NCI-H146 (cell line): ENCODE results near the gene KLHL29.

Experiments used
- DNase-seq: peaks from one replicate; lab custom pipeline; 2025; lab: John Stamatoyannopoulos, UW

KLHL29 gene

DNA sequence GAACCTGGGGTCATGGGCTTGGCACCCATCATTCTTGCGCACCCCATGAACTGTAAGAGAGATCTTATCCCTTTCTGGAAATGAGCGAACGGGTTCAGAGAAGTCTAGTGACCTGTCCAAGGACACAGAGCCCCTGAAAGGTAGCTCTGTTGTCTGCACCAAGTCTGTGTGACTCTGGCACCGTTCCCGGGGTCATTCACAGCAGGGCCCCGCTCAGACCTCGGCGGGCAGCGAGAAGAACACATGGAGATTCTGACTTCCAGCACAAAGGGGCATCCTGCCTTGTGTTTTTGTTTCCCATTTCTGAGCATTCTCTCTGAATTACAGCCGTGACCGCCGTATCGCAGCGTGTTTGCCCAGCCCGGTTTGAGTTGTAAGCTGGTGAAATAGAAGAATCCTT lies 231.7 kb downstream of the KLHL29 start:
- DNase-seq = peak; percentile 72

GRCh38 chr2:23617167-23617810 lies 232.3 kb downstream of the KLHL29 start:
- DNase-seq = peak; percentile 71

DNA sequence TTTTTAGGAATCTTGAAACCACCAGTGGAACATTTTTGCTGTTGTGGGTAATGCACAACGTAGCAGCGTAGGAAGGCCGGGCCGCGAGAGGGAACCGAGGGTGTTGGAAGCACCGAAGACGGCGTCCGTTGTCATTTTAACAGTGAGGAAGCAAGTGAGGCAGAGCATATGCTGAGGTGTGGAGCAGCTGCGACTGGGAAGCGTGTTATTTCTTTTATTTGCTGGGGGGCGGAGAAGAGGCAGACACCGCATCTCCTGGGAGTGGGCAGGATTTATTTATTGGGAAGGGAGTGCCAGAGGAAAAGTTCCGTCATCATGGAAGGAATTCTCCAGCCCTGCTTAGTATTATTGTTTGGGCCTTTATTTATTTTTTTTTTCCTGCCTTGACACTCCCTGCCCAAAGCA lies 232.8 kb downstream of the KLHL29 start:
- DNase-seq = no peak

DNA sequence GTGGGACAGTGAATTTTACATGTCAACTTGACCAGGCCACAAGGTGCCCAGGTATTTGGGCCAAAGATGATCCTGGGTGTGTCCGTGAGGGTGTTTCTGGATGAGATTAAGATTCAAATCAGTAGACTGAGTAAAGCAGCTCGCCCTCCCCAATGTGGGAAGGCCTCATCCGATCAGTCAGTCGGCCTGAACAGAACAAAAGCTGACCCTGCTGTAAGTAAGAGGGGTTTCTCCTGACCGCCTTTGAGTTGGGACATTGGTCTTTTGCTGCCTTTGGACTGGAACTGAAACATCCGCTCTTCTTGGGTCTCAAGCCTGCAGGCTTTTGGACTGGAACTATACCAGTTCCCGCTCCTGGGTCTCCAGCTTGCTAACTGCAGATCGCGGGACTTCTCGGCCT lies 233.3 kb downstream of the KLHL29 start:
- DNase-seq = no peak

DNA sequence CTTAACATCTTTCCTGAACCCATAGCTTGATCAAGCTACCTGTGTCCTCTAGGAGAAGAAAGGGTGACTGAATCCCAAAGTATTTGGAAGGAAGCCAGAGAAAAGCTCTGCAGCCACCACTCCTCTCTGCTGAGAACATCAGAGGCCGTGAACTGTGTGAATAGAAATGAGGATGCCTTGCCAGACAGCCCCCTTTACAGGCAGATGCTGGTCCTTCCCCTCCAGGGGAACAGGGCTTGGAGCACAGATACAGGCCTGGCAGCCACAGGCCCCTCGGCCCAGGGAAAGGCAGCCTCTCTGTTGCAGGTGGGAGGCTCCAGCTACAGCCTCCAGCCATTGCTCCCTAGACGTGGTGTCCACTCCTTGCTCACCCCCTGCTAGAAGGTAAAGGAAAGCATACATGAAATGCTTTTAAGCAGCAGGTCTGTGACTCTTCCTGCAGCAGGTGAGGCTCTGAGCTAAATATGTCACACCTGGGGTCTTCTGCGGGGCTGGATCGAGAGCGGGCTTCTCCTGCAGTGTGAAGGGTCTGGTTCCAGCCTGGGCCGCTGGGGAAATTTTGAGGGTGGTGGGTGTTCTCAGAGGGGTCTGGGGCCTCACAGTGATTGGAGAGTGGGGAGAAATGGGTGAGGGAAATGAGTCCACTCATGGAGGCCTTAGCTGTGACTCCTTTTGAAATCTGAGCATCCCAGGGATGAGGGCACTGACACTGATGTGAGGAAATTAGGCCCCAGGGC lies 234.0 kb downstream of the KLHL29 start:
- DNase-seq = no peak

DNA sequence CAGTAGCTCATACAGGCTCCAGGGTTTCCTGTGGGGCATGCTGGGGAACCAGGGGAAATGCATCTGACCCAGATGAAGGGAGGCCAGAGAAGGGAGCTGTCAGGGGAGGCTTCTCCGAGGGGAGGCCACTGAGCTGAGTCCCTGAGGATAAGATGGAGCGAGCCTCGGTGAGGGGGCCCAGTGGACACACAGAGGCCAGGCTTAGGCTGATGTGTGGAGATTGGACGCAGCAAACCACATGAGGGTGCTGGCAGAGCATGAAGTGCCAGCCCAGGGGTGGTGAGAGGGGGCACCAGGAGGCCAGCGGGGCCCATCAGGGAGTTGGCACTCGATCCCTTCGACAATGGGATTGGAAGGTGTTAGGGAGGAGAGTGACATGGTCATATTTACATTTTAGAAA lies 235.0 kb downstream of the KLHL29 start:
- DNase-seq = no peak

DNA sequence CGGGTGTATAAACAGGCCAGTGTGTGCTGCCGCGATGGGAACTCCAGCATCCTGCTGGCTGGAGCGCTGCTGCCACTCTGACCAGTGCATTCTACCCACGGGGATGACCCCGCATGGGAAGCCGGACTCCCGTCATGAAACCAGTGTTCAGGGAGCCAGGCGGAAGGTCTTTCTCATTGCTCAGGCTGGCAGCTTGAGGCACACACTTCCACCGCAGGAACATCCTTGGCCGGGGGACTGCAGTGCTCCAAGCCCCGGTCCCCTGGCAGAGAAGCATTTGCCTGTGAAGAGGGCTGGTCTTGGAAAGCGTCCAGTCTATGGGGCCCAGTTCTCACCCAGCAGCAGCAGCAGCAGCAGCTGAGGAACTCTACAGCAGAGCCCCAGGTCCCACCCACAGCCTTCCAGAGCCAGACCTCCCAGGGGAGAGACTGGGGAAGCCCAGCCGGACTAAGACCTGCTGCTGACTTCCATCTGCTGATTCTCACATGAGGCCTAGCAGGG lies 235.9 kb downstream of the KLHL29 start:
- DNase-seq = no peak

DNA sequence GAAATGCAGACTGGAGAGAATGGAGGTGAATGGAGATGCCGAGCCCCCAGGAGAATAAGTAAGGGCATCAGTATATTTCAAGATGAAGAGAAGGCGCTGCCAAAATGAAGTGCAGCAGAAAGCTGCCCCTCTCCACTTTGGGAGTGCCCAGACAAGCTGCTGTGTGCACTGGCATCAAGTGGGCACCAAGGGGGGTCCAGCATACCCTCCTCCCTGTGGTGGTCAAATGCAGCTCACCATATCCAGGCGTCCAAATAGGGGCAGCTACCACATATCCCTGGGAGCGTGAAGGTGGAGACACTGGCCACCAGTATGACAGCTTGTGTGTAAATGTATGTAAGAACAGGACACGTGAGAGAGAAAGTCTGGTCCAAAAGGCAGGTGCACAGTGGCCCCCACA lies 236.6 kb downstream of the KLHL29 start:
- no peak for DNase-seq

DNA sequence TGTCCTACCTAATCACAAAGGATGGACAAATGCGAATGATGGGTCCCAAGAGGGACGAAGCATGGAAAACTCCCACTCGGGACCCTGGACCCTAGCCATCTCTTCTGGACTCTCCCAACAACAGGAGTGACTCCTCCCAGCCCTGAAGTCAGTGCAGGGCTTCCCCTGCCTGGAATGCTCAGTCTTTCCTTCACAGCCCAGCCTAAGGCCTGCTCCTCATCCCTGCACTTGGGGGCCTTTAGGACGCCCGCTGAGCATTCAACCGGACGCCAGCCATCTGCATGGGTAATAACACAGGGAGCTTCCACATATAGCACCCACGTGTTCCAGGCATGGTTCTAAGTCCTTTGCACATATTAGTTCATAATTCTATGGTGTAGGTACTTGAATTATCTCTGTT lies 237.5 kb downstream of the KLHL29 start:
- no peak for DNase-seq

GRCh38 chr2:23622966-23623675 lies 238.1 kb downstream of the KLHL29 start:
- DNase-seq = no peak

- DNase-seq = no peak
These were observed 239.4 kb downstream of the KLHL29 start for GRCh38 chr2:23624378-23624777.

GRCh38 chr2:23624915-23625314 lies 239.9 kb downstream of the KLHL29 start:
- no peak for DNase-seq

DNA sequence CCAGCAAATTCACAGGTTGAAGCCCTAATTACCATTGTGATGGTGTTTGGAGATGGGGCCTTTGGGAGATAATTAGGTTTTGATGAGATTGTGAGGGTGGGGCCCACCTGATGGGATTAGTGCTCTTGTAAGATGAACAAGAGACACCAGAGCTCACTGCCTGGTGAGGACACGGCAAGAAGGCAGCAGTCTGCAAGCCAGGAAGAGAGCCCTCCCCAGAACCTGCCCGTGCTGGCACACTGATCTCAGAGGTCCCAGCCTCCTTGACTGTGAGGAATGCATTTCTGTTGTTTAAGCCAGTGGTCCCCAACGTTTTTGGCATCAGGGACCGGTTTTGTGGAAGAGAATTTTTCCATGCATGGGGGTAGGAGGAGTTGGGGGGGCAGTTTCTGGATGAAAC lies 240.7 kb downstream of the KLHL29 start:
- no peak for DNase-seq

DNA sequence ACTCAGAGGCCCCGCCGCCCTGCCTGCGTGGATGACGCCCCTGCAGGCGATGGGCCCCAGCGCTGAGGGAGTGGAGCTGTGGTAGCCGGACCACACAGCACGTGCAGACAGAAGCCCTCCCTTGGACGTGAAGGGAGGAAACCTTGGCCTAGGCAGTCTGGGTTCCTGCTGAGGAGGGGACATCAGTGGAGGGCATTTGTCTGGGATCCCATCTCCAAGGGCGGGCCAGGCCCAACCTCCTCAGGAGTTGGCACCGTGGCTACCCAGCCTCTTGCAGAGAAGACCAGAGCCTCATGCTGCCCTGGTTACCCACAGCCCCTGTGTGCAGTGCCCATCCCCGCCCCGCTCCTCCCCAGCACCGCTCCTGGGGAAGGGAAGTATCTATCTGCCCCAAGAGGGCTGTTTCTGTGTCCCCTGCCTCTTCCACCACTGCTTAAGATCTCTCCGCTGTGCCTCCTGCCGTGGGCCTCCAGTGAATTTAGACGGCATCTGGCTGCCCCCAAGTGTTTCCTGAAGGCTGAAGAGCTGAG lies 241.8 kb downstream of the KLHL29 start:
- no peak for DNase-seq

GRCh38 chr2:23627236-23628009 lies 242.4 kb downstream of the KLHL29 start:
- DNase-seq = no peak

DNA sequence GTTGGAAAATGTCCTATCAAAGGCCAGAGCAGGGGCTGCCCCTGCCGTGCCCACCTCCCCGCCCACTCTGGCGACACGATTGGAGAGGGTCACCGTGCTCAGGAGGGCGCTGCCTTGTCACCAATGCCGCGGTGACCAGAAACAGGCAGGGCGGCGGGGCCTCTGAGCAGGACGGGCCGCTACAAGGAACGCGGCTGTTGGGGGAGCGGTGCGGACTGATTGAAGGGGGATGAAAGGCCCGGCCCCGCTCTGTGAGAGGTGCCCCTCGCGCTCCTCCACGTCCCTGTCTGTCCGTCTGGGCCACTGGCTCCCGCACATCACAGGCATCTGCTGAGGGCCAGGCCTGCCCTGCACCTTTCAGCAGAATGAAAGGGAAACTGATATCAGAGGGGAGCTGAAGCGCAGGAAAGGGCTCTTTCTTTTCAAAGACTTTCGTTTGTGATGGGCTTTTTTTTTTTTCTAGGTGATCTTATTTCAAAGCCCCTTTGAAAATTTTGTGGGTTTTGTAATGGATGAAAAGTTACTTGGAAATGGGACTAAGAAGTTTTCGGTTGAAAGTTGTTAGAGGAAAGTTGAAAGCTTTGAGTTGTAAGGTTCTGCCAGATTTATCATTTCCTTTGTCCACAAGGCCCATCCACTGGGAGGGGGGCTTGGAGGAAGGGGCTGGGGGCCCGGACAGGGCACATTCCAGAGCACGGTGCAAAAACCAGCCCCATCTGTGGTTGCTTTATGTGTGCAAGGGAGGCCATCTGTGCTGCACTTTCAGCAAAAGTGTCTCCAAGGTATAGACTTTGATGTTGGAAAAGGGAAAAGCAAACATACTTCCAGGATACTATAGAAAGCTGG lies 244.2 kb downstream of the KLHL29 start:
- DNase-seq = no peak

DNA sequence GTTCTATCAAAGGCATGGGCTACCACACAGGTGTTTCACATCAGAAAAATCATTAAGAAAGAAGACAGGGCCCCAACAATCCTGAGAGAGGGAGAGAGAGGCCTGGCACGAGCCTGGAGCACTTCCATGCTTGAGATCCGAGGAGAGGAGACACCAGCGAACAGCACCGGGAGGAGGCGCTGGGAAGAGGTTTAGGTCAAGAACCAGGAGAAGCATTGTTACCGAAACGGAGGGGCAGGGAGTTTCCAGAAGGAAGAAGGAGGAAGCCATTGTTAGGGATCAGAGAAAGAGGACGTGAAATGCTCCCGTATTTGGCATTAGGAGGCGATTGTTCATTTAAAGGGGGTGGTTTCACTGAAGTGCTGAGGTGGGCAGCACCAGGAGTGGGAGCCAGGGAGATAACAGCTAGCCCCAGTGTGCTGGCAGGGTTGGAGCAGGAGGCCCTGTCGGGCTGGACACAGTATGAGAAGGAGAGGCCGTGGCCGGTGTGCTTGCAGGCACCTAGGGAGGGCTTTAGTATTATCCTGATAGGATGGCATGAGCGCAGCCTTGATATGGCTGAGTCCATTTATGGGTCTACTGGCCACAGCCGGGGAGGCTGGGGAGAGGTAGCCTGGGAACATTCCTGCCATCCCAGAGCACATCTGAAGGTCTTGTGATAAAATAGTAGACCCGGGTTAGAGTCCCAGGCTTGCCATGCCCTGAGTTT lies 244.9 kb downstream of the KLHL29 start:
- no peak for DNase-seq

DNA sequence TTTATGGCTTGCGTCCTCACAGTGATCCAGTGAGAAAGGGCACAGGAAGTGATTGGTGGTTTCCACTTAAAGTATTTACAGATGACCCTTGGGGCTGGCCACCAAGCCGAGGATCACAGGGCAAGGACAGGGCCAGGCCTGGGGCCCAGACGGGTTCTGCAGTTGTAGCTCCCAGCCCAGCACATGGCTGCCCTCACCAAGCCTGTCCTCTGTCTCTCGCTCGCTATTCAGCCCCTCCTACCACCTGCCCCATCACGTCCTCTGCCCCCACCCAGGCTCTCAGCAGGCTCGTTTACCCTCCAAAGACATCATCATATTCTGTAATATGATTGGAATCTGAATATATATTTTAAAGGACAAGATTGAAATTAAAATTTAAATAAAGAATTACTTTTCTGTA lies 246.0 kb downstream of the KLHL29 start:
- DNase-seq = no peak

GRCh38 chr2:23631389-23631788 lies 246.4 kb downstream of the KLHL29 start:
- DNase-seq = no peak

- no peak for DNase-seq
These were observed 247.4 kb downstream of the KLHL29 start for GRCh38 chr2:23632386-23632785.
